ENCODE measurements around the gene NPLOC4.

Gene NPLOC4

DNA sequence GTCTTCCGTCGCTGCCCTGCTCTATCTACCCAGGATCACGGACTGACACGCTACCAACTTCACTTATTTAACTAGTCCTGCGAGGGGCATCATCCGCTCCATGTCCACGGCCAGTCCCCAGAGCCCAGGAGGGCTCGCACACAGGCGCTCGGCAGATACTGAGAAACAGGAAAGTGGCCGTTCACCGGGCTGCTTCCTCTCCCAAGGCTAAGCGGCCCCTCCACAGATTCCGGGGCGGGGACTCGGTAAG lies 29.1 kb upstream of the NPLOC4 start:
- Histone ChIP-seq H3K36me3 (ENCODE audit: control insufficient read depth in 2 of 2, insufficient read depth in 1 of 2, low read length in 2 of 2) (peaks cover 26 to 49% of the 10 kb centered on the region in 2 experiments; a peak in 2 of 3 replicates), H3K27ac (ENCODE audit: extremely low read depth, low read depth, low read length) (peak overlapping the region; percentile 90), H3K4me1 (ENCODE audit: control insufficient read depth, insufficient read depth, low read length) (peaks cover 5% of the 10 kb centered on the region; the same call in 1 of the 2 replicates), H3K9me3 (ENCODE audit: control insufficient read depth, insufficient read depth, low read depth, low read length) (no peaks in the 10 kb centered on the region), H3K4me3 (ENCODE audit: low read depth, low read length) (peak overlapping the region; percentile 88)
- no peak for TF ChIP-seq TRIM28 (IDR thresholded peaks at IDR 0.05; ENCODE audit: borderline replicate concordance, low read length)
- no peak for TF ChIP-seq ZNF610 (tag by site-specific recombination; IDR thresholded peaks at IDR 0.05; ENCODE audit: borderline replicate concordance)
- no peak for TF ChIP-seq ZNF596 (tag by site-specific recombination; IDR thresholded peaks at IDR 0.05)
- TF ChIP-seq ZNF140 (tag by site-specific recombination; IDR thresholded peaks at IDR 0.05) = no peak
- 0 out of 2 replicates have a peak, but pooled peaks have one; percentile 37 for TF ChIP-seq ZBTB17 (tag by site-specific recombination; IDR thresholded peaks at IDR 0.05)
- CTCF ChIA-PET = interaction anchor here (1.0 kb wide), 1 partner anchor 10 kb away, joined by 6 read pairs; no protein-coding TSS in a partner anchor
- POLR2A ChIA-PET = interaction anchor here (1.0 to 2.1 kb wide), 13 partner anchors 8 to 443 kb away, joined by 3 to 28 read pairs (median 5); partner anchors contain the start of genes ACTG1, ARL16, CEP131 and FAAP100

GRCh38 chr17:81665205-81666091 lies 28.5 kb upstream of the NPLOC4 start:
- Histone ChIP-seq H3K4me1 (ENCODE audit: control insufficient read depth, insufficient read depth, low read length) (peaks cover 5% of the 10 kb centered on the region; the same call in 1 of the 2 replicates), H3K4me3 (ENCODE audit: low read depth, low read length) (peak overlapping the region; percentile 88), H3K27ac (ENCODE audit: extremely low read depth, low read depth, low read length) (peak overlapping the region; percentile 90), H3K36me3 (ENCODE audit: control insufficient read depth in 2 of 2, insufficient read depth in 1 of 2, low read length in 2 of 2) (peaks cover 21 to 43% of the 10 kb centered on the region in 2 experiments; a peak in 2 of 3 replicates), H3K9me3 (ENCODE audit: control insufficient read depth, insufficient read depth, low read depth, low read length) (no peaks in the 10 kb centered on the region)
- ChIA-PET CTCF (interaction anchor here (0.6 to 1.1 kb wide), 3 partner anchors 11 to 30 kb away, joined by 4 to 6 read pairs (median 4); no protein-coding TSS in a partner anchor), POLR2A (interaction anchor here (0.6 to 2.1 kb wide), 7 partner anchors 10 to 59 kb away, joined by 3 to 28 read pairs (median 4); partner anchors contain the start of genes ARL16, HGS and MRPL12)
- TF ChIP-seq EGR2 (tag by site-specific recombination; IDR thresholded peaks at IDR 0.05; ENCODE audit: low read depth) = peak; percentile 39; the same call in 1 of the 2 replicates
- TF ChIP-seq, protein P1, sequence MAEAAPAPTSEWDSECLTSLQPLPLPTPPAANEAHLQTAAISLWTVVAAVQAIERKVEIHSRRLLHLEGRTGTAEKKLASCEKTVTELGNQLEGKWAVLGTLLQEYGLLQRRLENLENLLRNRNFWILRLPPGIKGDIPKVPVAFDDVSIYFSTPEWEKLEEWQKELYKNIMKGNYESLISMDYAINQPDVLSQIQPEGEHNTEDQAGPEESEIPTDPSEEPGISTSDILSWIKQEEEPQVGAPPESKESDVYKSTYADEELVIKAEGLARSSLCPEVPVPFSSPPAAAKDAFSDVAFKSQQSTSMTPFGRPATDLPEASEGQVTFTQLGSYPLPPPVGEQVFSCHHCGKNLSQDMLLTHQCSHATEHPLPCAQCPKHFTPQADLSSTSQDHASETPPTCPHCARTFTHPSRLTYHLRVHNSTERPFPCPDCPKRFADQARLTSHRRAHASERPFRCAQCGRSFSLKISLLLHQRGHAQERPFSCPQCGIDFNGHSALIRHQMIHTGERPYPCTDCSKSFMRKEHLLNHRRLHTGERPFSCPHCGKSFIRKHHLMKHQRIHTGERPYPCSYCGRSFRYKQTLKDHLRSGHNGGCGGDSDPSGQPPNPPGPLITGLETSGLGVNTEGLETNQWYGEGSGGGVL (tag by site-specific recombination; IDR thresholded peaks at IDR 0.05) = no peak
- TF ChIP-seq YY2 (tag by site-specific recombination; IDR thresholded peaks at IDR 0.05) = peak; percentile 66
- TF ChIP-seq ZNF394 (tag by site-specific recombination; IDR thresholded peaks at IDR 0.05; ENCODE audit: borderline replicate concordance) = no peak
- peak; percentile 54; the same call in 1 of the 2 replicates for TF ChIP-seq YY1 (tag by site-specific recombination; IDR thresholded peaks at IDR 0.05)
- TF ChIP-seq ZNF155 (tag by site-specific recombination; IDR thresholded peaks at IDR 0.05) = no peak
- peak; percentile 74 for TF ChIP-seq GLIS1 (tag by site-specific recombination; IDR thresholded peaks at IDR 0.05)
- peak; percentile 74 for TF ChIP-seq ZFHX2 (tag by site-specific recombination; conservative IDR thresholded peaks at IDR 0.05)
- no peak for TF ChIP-seq ZNF626 (tag by site-specific recombination; IDR thresholded peaks at IDR 0.05)
- TF ChIP-seq GLIS2 (tag by site-specific recombination; IDR thresholded peaks at IDR 0.05) = peak; percentile 64; the same call in 1 of the 2 replicates
- peak; percentile 61 for TF ChIP-seq ZIC2 (tag by site-specific recombination; IDR thresholded peaks at IDR 0.05)
- TF ChIP-seq GLI4 (tag by site-specific recombination; IDR thresholded peaks at IDR 0.05) = peak; percentile 98
- peak; percentile 80 for TF ChIP-seq ZNF449 (tag by site-specific recombination; IDR thresholded peaks at IDR 0.05)
- TF ChIP-seq ZNF18 (tag by site-specific recombination; IDR thresholded peaks at IDR 0.05) = peak; percentile 43; the same call in 1 of the 2 replicates

All from HEK293 (cell line).